K562 (cell line): ENCODE results near the gene TCFL5. TPM values are rescaled to one million over a fixed set of nuclear protein-coding genes. Genes with fewer than 3 reads are reported as not detected.

Experiments
- ATAC-seq: fragments of 200-7000 bp; cut with Tn5 transposase; 3 replicates; pipeline ENCODE4 v1.9.1; 2020; ENCODE audit warnings: moderate library complexity
- BruUV-seq: library from RNA; stranded (reverse); fragments of 400-500 nt; replicated peaks from 2 replicates; lab custom pipeline; 2021; lab: Mats Ljungman, UMichigan
- CTCF ChIA-PET: fragments of 300-600 bp; formaldehyde crosslinking; extraction: SDS; loops from one replicate; lab custom pipeline; 2021; ENCODE audit warnings: low intra/inter-chr PET ratio; lab: Yijun Ruan, JAX
- POLR2A ChIA-PET: fragments of 300-600, 350-650 bp; sonication (Branson Sonifier 250); formaldehyde crosslinking; extraction: SDS; loops from one replicate; lab custom pipeline; 2021; ENCODE audit warnings: antibody characterized with exemption, inconsistent platforms; lab: Yijun Ruan, JAX
- DNase-seq, 4 experiments: peaks; one replicate each; pipeline versions ENCODE4 v3.0.0 to v3.0.0-alpha.2; 2011 to 2018; ENCODE audit warnings: low spot score in 3 of 4, mixed read lengths in 3 of 4; ENCODE audit errors: extremely low read depth in 1 of 4
- FAIRE-seq: peaks from 2 replicates; lab custom pipeline; 2011; peaks lifted over from hg19 to GRCh38; lab: Jason Lieb, UNC
- H2AFZ ChIP-seq: 2 replicates; pipeline ENCODE4 v1.6.0; 2011; ENCODE audit warnings: low read depth, low read length, control low read depth, inconsistent platforms
- H3K27ac ChIP-seq: fragments of 200-600 bp; 3 replicates; pipeline ENCODE4 v1.8.0; 2011; ENCODE audit warnings: low read depth, mild to moderate bottlenecking, control low read depth, inconsistent platforms, low read length, moderate library complexity, mixed read lengths; ENCODE audit errors: extremely low read depth
- H3K27me3 ChIP-seq, 2 experiments: fragments of 300-600 bp in 1 of 2; 2 replicates in 1 of 2; 3 replicates in 1 of 2; pipeline versions ENCODE4 v1.6.0 to v1.8.0; 2011; ENCODE audit warnings: inconsistent platforms in 2 of 2, low read length in 2 of 2, mild to moderate bottlenecking in 1 of 2, mixed read lengths in 1 of 2, moderate library complexity in 1 of 2; ENCODE audit not compliant: control insufficient read depth in 2 of 2, insufficient read depth in 2 of 2
- H3K36me3 ChIP-seq: fragments of 300-600 bp; 3 replicates; pipeline ENCODE4 v1.8.0; 2011; ENCODE audit warnings: mild to moderate bottlenecking, low read length, inconsistent platforms; ENCODE audit not compliant: control insufficient read depth, insufficient read depth
- H3K4me1 ChIP-seq, 2 experiments: fragments of 200-600 bp in 1 of 2; replicated peaks in 1 of 2; 2 replicates in 1 of 2; 3 replicates in 1 of 2; pipeline versions ENCODE4 v1.5.1 to v1.8.0; 2011; ENCODE audit warnings: inconsistent platforms in 2 of 2, low read length in 2 of 2, mild to moderate bottlenecking in 1 of 2, mixed read lengths in 1 of 2, moderate library complexity in 1 of 2; ENCODE audit not compliant: control insufficient read depth in 2 of 2, insufficient read depth in 2 of 2
- H3K4me2 ChIP-seq: 2 replicates; pipeline ENCODE4 v1.6.1; 2011; ENCODE audit warnings: low read length, control low read depth, inconsistent platforms, mixed read lengths; ENCODE audit not compliant: insufficient read depth
- H3K4me3 ChIP-seq: fragments of 200-600 bp; sonication (generic), shearing (Covaris generic); 2 replicates; pipeline ENCODE4 v1.5.1; 2016; ENCODE audit warnings: control low read depth, inconsistent platforms
- H3K79me2 ChIP-seq: fragments of 200-600 bp; 3 replicates; pipeline ENCODE4 v1.8.0; 2011; ENCODE audit warnings: low read length, inconsistent platforms; ENCODE audit not compliant: control insufficient read depth, insufficient read depth
- H3K9ac ChIP-seq, 2 experiments: 2 replicates each; pipeline versions ENCODE4 v1.6.0 to v1.6.1; 2011; ENCODE audit warnings: low read depth in 2 of 2, low read length in 2 of 2, control low read depth in 1 of 2, inconsistent platforms in 1 of 2, mild to moderate bottlenecking in 1 of 2, mixed read lengths in 1 of 2; ENCODE audit not compliant: insufficient read depth in 1 of 2
- H3K9me1 ChIP-seq: one replicate; pipeline ENCODE4 v1.6.0; 2011; ENCODE audit warnings: inconsistent platforms, mild to moderate bottlenecking, low read length, moderate library complexity; ENCODE audit not compliant: control insufficient read depth, insufficient read depth
- H3K9me3 ChIP-seq: replicated peaks from 2 replicates; pipeline ENCODE4 v1.5.1; 2011; ENCODE audit warnings: low read depth, low read length, inconsistent platforms; ENCODE audit not compliant: control insufficient read depth, insufficient read depth
- H4K20me1 ChIP-seq: replicated peaks from 2 replicates; pipeline ENCODE4 v1.6.1; 2011; ENCODE audit warnings: low read length, inconsistent platforms, mixed read lengths; ENCODE audit not compliant: control insufficient read depth, insufficient read depth
- CCNT2 ChIP-seq: IDR thresholded peaks from 2 replicates; pipeline ENCODE4 v1.6.1; 2011; ENCODE audit warnings: borderline replicate concordance, low read depth, mild to moderate bottlenecking, moderate library complexity, mixed read lengths, low read length; ENCODE audit not compliant: insufficient read length; ENCODE audit errors: extremely low read depth
- CREBBP ChIP-seq: IDR thresholded peaks from one replicate; pipeline ENCODE4 v1.6.1; 2012; ENCODE audit warnings: low read depth, mild to moderate bottlenecking, control low read depth, inconsistent platforms, low read length
- CREM ChIP-seq: IDR thresholded peaks from 2 replicates; pipeline ENCODE4 v1.6.1; 2014; ENCODE audit warnings: antibody characterized with exemption, low read depth
- FIP1L1 ChIP-seq: fragments of 200-400 bp; formaldehyde crosslinking; IDR thresholded peaks from 2 replicates; pipeline ENCODE4 v1.6.1; 2018; ENCODE audit warnings: mild to moderate bottlenecking, low read depth, low read length; ENCODE audit not compliant: poor library complexity, severe bottlenecking
- MED1 ChIP-seq: sonication (generic); formaldehyde crosslinking; IDR thresholded peaks from 2 replicates; pipeline ENCODE4 v1.8.1; 2023; ENCODE audit warnings: missing genetic modification reagents, borderline replicate concordance
- NR2F6 ChIP-seq: fragments of 450-650 bp; formaldehyde crosslinking; IDR thresholded peaks from 2 replicates; pipeline ENCODE4 v1.4.0; 2020; ENCODE audit warnings: mild to moderate bottlenecking
- POLR2AphosphoS2 ChIP-seq: IDR thresholded peaks from 2 replicates; pipeline ENCODE4 v1.6.1; 2012; ENCODE audit warnings: low read length, improper control_type of control experiment
- POLR2G ChIP-seq: fragments of 200-400 bp; formaldehyde crosslinking; IDR thresholded peaks from 2 replicates; pipeline ENCODE4 v1.6.1; 2017; ENCODE audit warnings: low read depth, mild to moderate bottlenecking, antibody characterized with exemption, low read length, moderate library complexity
- TEAD4 ChIP-seq, 2 experiments: sonication (generic) in 1 of 2; formaldehyde crosslinking in 1 of 2; IDR thresholded peaks; 2 replicates each; pipeline versions ENCODE4 v1.6.1 to v1.8.0; 2012 to 2022; ENCODE audit warnings: borderline replicate concordance in 1 of 2, inconsistent platforms in 1 of 2, low read length in 1 of 2, mild to moderate bottlenecking in 1 of 2, missing genetic modification reagents in 1 of 2
- ZBTB7A ChIP-seq: IDR thresholded peaks from 2 replicates; pipeline ENCODE4 v1.6.1; 2011; ENCODE audit warnings: low read depth, mild to moderate bottlenecking, low read length, moderate library complexity, borderline replicate concordance; ENCODE audit not compliant: control insufficient read depth
- ZNF121 ChIP-seq: sonication (generic); formaldehyde crosslinking; conservative IDR thresholded peaks from 2 replicates; pipeline ENCODE4 v1.8.0; 2022; ENCODE audit warnings: missing genetic modification reagents
- ZNF174 ChIP-seq: fragments of 250-450 bp; sonication (Bioruptor Pico); IDR thresholded peaks from 2 replicates; pipeline ENCODE4 v1.4.0; 2020; ENCODE audit warnings: mild to moderate bottlenecking
- ZNF175 ChIP-seq: fragments of 200-800 bp; sonication (Bioruptor generic); IDR thresholded peaks from 2 replicates; pipeline ENCODE4 v1.6.1; 2016; ENCODE audit warnings: low read depth, mild to moderate bottlenecking, missing genetic modification characterization, missing compliant biosample characterization
- ZNF717 ChIP-seq: fragments of 250-450 bp; sonication (Bioruptor Pico); IDR thresholded peaks from 2 replicates; pipeline ENCODE4 v1.5.0; 2021
- WGBS: fragments of 100-300 bp; shearing (Covaris generic); methylation state at CpG from one replicate; pipeline ENCODE4 v1.1.6; 2016; ENCODE audit warnings: low coverage, mixed read lengths; ENCODE audit not compliant: insufficient coverage; ENCODE audit errors: missing lambda C conversion rate; 5-methylcytosine and 5-hydroxymethylcytosine counted together
- in situ Hi-C: fragments of 300-500 bp; cut with MboI; formaldehyde crosslinking; loops from 4 replicates; pipeline ENCODE4 v1.15.0; 2018; ENCODE audit warnings: inconsistent platforms, mixed read lengths
- intact Hi-C: fragments of 100-400 bp; cut with micrococcal nuclease; formaldehyde crosslinking; loops from 2 replicates; pipeline ENCODE4 v1.14.2; 2022
- polyA plus RNA-seq, 8 experiments: library from polyadenylated mRNA; depleted of rRNA in 4 of 8; stranded (reverse) in 5 of 8; unstranded in 3 of 8; fragments of >200 nt; fragmentation: Nextera tagmentation in 2 of 8; fragmentation: Illumina TruSeq in 1 of 8; extraction: Ambion mirVana in 2 of 8; extraction: Trizol in 1 of 8; gene quantifications; 2 replicates each; pipeline versions ENCODE4 v1.2.1 to v1.2.3, GENCODE V29; 2011 to 2014; ENCODE audit warnings: inconsistent platforms in 1 of 8, missing spikeins in 1 of 8
- total RNA-seq, 7 experiments: library from RNA; depleted of rRNA in 6 of 7; stranded (reverse); fragments of >200 nt in 6 of 7; fragmentation: Illumina TruSeq in 2 of 7; extraction: Trizol in 2 of 7; gene quantifications; 2 replicates each; pipeline versions ENCODE4 v1.2.1 to v1.2.3, GENCODE V29; 2011 to 2021; ENCODE audit warnings: low replicate concordance in 1 of 7

The TCFL5 gene
- total and polyA plus RNA-seq, 9 of the 15 experiments (the other 6 are each of a cell fraction or from before 2014, with no cell fraction given): 1.00 to 12.6 (median 9.1) TPM

DNA sequence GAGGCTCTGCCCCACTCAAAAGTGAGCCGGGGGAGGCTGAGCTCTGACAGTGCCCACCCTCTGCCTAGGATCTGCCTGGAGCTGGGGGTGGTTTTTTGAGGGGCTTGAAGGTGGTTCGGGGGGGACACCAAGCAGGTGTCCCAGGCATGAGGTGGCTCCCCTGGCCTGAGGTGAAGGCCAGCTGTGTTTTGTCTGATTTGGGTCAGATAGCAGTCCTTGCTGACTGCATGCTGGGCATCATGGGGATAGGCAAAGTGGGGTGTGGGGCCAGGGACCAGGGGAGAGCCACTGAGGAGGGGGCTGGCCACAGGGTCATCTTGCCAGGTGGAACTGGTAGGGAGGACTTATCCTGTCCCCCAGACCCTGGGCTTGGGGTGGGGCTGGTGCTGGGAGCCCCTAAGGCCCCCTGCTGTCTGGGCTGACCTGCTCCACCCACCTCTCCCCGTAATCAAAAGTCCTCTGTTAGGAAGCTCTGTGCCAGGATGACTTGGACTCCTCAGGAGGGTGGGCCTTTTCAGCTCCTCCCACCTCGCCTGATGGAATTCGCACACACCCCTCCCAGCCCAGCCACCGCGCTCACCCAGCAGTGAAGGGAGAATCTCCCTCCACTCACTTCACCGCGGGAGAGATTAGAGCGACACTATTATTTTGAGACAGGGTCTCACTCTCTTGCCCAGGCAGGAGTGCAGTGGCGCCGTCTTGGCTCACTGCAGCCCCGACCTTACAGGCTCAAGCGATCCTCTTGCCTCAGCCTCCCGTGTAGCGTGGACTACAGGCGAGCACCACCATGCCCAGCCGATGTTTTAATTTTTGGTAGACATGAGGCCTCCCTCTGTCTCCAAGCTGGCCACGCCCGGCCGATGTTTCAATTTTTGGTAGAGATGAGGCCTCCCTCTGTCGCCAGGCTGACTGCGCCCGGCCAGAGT lies 46.3 kb downstream of the TCFL5 start (continued):
- no peak for TF ChIP-seq CREBBP
- no peak for TF ChIP-seq ZNF717 (CRISPR knock-in tag)
- no peak for TF ChIP-seq NR2F6 (CRISPR knock-in tag)
- no peak for TF ChIP-seq ZNF174
- TF ChIP-seq TEAD4 (IDR thresholded peaks at IDR 0.05; ENCODE audit: low read length): no peak
- TF ChIP-seq TEAD4 (CRISPR knock-in tag; IDR thresholded peaks at IDR 0.05; ENCODE audit: borderline replicate concordance): no peak
- no peak for TF ChIP-seq MED1
- peak; percentile 42; the same call in 1 of the 2 replicates for TF ChIP-seq ZBTB7A
- TF ChIP-seq ZNF121 (CRISPR knock-in tag): peak; percentile 68

DNA sequence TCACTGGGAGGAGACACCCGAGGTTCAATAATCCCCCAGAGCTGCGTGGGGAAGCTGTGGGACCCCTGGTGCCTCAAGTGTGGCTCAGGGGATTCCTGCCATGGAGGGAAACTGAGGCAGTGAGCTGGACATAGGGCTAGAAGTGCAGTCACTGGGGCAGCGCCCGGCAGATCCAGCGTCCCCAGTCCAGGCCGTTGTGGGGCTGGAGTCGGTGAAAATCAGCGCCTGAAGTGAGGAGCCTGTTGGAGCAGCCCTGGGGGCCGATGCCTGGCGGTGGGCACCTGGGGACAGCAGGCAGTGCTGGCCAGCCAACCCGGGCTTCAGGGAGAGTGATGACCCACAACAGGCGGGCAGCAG lies 46.9 kb downstream of the TCFL5 start:
- H2AFZ ChIP-seq: no peak overlapping the region
- in situ Hi-C loops (no loop called here), intact Hi-C loops (no loop called here)
- FAIRE-seq (no peak), DNase-seq (no peak), ATAC-seq (no peak)
- BruUV-seq: no TSS peak
- peaks cover 30% of the 10 kb centered on the region; the same call in 2 of the 3 replicates for H3K36me3 ChIP-seq
- H3K9me1 ChIP-seq: no peaks in the 10 kb centered on the region
- H3K9ac ChIP-seq: no peak overlapping the region
- ChIA-PET POLR2A (interaction anchor here (0.6 to 1.1 kb wide), 2 partner anchors 18 to 180 kb away, joined by 3 read pairs; partner anchors contain the start of gene MRGBP), CTCF (no interaction called here)
- no peaks in the 10 kb centered on the region for H3K79me2 ChIP-seq
- H3K4me1 ChIP-seq: peaks cover 3 to 82% of the 10 kb centered on the region in 2 experiments; a peak in 3 of 5 replicates
- peak; percentile 5 for TF ChIP-seq CCNT2
- no peak for TF ChIP-seq ZNF175 (CRISPR knock-in tag)
- TF ChIP-seq FIP1L1: peak; percentile 32
- no peak for TF ChIP-seq CREM
- TF ChIP-seq POLR2G: peak; percentile 69
- TF ChIP-seq POLR2AphosphoS2: peak; percentile 51; the same call in 1 of the 2 replicates
- H4K20me1 ChIP-seq: peaks cover 6% of the 10 kb centered on the region
- no peak overlapping the region for H3K4me2 ChIP-seq
- H3K27ac ChIP-seq: no peak overlapping the region
- no peak overlapping the region for H3K4me3 ChIP-seq
- H3K27me3 ChIP-seq: peaks cover 0 to 10% of the 10 kb centered on the region in 2 experiments; a peak in 3 of 5 replicates
- WGBS: 56% methylated on average over 8 of the region's 12 CpGs
- no peaks in the 10 kb centered on the region for H3K9me3 ChIP-seq
